ENCODE results near the gene CDK5RAP2.

- TF ChIP-seq POLR2A (IDR thresholded peaks at IDR 0.05) (no peak), CTCF (IDR thresholded peaks at IDR 0.05) (no peak)
Measured at GRCh38 chr9:120569556-120569955, 10.4 kb downstream of the CDK5RAP2 start.
